ENCODE data around the gene ZSCAN1. TPM values are rescaled to one million over a fixed set of nuclear protein-coding genes. Genes with fewer than 3 reads are reported as not detected.
"Not testable (repeated sequence)": the region's sequence is repeated elsewhere in the genome, so short reads cannot be mapped to it uniquely, and the experiment has no call there.

ZSCAN1 gene, protein sequence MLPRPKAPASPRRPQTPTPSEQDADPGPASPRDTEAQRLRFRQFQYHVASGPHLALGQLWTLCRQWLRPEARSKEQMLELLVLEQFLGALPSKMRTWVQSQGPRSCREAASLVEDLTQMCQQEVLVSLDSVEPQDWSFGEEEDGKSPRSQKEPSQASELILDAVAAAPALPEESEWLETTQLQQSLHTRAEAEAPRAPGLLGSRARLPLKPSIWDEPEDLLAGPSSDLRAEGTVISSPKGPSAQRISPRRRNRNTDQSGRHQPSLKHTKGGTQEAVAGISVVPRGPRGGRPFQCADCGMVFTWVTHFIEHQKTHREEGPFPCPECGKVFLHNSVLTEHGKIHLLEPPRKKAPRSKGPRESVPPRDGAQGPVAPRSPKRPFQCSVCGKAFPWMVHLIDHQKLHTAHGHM
- total RNA-seq, result not detected
- long read RNA-seq, result 0 reads

DNA sequence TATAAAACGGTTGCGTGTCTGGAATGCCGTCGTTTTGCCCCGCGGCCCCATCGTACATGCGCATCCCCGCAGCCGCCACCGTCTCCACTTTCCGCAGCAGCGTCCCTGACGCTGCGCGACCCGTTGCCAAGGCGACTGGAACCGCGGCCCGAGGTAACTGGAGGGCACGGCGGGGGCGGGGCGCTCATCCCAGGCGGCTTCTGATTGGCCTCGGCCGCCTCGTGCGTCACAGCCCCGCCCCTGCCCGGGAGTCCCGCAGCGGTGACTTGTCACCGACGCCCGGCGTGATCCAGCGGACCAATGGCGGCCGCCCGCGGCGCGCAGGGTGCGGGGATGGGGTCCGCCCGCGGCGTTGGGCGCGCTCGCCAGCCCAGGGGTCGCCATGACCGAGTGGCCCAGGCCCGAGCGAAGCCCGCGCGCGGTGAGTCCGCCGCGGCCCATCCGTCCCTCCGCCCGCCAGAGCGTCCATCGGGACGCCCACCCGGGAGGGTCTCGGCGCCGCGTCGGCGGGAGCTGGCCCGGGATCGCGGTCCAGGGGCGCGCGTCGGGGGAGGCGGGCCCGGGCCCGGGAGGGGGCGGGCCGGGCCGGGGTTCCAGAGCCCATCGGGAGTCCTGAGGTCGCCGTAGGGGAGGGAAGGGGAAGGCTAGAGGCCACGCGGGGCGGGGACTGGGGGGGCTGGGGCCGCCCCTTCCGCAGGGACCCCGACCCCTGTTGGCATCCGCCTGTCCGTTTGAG lies at the start of gene ZSCAN1:
Gene ZSCAN1, plus strand, starts transcription at position 285 of the 736 bp plus-strand sequence. CDS start 3,812 bp downstream, outside the sequence.
- ATAC-seq (peak; percentile 27), DNase-seq (peak; percentile 56 to 80)
- intact Hi-C loops (cut with DNase I, micrococcal nuclease), result no loop called here

DNA sequence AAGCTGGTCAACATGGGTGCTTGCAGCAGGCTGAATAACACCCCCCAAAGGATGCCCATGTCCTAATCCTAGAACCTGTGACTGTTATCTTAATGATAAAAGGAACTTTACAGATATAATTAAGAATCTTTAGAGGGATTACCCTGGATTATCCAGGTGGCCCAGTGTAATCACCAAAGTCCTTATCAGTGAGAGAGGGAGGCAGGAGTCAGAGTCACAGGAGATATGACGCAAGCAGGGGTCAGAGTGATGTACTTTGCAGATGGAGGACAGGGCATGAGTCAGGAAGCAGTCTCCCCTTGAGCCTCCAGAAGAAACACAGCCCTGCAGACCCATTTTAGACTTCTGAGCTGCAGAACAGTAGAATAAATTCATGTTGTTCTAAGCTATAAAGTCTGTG lies 41.0 kb upstream of the ZSCAN1 start:
- ATAC-seq (no peak), DNase-seq (no peak)
- intact Hi-C loops (cut with DNase I, micrococcal nuclease), result no loop called here

DNA sequence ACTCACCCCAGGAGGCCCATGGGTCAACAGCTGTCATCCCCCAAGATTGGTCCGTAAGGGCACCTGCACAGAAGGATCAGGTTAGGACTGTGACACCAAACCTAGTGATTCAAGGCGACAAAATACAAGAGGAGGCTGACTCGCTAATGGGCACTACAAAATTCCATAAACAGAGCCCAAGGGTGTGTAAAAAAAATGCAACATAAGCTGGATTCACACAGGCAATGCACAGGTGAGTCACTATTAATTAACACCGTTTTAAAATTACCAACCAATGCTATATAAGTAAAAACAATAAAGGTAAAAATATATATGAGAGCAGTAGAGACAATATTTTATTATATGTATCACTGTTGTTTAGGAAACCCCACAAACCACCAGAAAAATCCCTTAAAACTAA lies 33.1 kb upstream of the ZSCAN1 start:
- no peak for ATAC-seq
- no peak for DNase-seq
- intact Hi-C loops (cut with DNase I, micrococcal nuclease), result no loop called here

DNA sequence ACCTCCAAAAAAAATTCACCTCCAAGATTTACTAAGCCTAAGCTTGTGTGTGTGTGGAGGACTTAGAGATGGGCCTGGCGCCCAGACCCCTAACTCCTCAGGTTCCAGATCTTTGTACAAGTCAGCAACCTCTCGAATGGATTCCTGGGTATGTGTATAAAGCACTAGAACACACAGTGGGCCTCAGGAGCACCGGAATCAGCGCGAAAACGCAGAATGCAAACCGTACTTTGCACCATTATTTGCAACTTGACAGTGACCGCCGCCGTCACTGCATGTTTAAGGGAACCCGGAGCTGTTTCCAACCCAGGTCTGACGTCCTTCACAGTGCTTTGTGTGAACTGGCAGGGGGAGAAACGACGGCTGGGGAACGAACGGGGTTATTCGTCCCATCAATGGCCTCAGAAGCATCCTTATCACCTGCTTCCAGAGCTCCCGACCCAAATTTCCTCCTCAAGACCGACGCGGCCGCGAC lies 31.9 kb upstream of the ZSCAN1 start:
- intact Hi-C loops (cut with DNase I, micrococcal nuclease), result no loop called here
- DNase-seq (no peak), ATAC-seq (peak; percentile 20)

DNA sequence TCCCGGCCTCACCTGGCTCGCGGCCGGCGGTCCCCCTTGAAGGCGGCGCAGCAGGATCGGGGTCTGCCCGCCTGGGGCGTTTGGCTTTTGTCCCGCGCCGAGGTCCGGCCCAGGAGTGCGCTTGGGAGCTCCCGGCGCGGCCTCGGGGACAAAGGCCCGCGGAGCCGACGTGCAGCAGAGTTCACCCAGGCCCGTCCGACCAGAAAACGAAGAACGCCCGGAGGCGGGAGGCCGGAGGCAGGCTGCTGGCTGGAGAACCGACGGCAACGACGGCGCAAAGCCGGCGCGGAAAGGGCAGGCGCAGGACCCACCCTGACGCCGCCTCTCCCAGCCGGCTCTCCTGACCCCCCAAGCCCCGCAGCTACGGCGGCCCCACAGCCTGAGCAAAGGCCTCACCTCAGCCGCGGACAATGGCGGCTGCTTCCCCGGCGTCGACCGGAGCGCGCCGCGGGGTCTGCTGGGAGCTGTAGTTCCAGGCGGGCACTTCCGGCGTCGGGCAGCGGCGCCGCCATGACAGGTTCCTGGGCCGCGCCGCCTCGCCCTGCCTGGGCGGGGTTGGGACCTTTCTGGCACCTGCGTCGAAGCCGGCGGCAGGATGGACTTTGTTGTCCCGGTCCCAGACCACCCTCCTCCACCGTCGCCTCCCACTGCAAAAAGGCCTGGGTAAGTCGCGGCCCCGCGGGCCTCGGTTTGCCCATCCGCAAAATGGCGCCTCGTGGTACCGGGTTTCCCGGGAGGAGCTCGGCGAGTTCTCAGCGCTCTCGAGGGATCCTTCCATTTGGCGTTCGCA lies 31.2 kb upstream of the ZSCAN1 start, which contains the start of gene ZNF606:
Gene ZNF606, minus strand, starts transcription at position 437 of the 790 bp plus-strand sequence. CDS start 1,501 bp downstream, outside the sequence.
- ATAC-seq (peak; percentile 99), DNase-seq (peak; percentile 88 to 92)
- intact Hi-C loops (cut with DNase I, micrococcal nuclease), result no loop called here

DNA sequence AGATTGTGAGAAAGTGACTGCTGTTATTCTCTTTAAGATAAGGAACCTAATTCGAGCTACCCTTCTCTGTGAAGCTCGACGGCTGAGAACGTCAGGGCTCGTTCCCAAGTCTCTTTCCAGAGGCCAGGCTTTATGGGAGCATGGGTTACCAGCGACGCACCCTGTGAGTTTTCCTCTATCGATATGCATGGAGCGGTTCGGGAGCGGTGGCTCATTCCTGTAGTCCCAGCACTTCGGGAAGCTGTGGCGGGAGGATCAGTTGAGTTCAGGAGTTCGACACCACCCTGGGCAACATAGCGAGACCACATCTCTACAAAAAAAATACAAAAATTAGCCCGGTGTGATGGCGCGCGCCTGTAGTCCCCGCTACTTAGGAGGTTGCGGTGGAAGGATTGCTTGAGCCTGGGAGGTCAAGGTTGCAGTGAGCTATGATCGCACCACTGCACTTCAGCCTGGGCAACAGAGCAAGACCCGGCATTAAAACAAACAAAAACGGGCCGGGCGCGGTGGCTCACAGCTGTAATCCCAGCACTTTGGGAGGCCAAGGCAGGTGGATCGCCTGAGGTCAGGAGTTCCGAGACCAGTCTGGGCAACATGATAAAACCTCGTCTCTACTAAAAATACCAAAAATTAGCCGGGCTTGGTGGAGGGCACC lies 30.5 kb upstream of the ZSCAN1 start:
- ATAC-seq (no peak), DNase-seq (no peak)
- intact Hi-C loops (cut with DNase I, micrococcal nuclease), result no loop called here

DNA sequence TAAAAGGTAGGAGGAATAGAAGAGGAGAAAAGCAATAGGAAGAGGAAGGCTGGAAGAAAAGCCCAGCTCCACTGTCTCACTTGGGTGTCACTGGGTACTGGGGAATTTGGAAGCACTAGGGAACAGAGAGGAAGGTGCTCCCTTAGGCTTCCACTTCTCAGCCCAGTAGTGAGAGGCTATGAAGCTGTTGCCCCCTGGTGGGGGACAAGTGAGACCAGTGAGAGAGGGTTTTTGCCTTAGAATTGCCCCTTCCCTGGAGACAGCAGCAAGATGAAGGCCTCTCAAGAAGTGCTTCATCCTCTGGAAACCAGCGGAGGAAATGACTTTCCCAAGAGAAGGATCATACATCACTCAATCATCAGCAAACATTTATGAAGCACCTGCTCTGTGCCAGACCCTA lies 26.5 kb upstream of the ZSCAN1 start:
- intact Hi-C loops (cut with DNase I, micrococcal nuclease), result no loop called here
- DNase-seq (no peak), ATAC-seq (no peak)

DNA sequence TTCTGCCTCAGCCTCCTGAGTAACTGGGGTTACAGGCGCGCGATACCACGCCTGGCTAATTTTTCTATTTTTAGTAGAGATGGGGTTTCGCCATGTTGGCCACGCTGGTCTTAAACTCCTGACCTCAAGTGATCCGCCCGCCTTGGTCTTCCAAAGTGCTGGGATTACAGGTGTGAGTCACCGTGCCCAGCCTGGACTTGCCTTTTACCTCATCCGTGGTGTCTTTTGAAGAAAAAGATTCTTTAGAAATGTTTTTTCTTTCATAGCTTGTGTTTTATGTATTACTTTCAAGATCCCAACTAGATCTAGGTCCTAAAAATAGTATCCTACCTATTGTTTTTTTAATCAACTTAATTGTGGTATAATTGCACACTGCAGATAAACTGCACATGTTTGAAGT lies 24.9 kb upstream of the ZSCAN1 start:
- ATAC-seq; DNase-seq; intact Hi-C loops (cut with DNase I, micrococcal nuclease): not testable (repeated sequence)

DNA sequence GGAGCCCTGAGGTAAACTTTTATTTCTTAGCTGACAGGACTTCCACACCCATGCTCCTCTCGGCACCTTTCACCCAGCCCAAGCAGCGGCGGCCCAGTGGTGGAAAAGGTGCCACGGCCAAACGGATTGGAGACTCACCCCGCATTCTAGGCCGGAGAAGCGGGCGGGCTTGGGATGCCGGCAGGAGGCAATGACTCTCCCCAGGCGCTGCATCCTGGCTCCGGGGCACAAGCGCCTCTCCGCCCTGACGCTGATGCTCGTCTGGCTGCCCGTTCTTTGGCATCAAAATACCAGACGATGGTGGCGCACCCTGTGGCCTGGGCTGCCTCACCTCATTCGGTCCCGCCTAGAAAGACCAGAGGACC lies 24.5 kb upstream of the ZSCAN1 start:
- no peak for ATAC-seq
- intact Hi-C loops (cut with DNase I, micrococcal nuclease), result no loop called here
- no peak for DNase-seq

DNA sequence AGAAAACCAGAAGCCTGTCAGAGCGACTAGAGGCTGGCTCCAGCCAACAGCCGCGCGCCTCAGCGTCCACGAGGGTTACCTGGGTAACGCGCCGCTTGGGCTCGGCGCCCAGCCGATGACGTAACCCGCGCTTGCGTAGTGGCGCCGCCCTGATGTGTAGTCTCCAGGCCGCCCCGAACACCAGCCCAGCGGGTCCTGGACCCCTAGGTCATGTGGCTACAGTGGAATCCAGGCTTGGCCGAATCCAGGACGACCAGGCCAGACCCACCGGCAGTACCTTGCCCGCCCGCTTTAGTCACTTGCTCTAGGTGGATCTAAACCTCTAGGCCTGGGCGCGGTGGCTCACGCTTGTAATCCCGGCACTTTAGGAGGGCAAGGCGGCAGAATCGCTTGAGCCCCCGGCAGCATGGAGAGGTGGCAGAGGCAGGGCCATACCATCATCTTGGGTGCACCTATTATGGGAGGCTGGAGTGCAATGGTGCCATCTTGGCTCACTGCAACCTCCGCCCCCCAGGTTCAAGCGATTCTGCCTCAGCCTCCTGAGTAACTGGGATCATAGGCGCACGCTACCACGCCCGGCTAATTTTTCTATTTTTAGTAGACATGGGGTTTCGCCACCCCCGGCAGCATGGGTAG lies 24.0 kb upstream of the ZSCAN1 start:
- ATAC-seq, result peak; percentile 97
- DNase-seq, result peak; percentile 70 to 79
- intact Hi-C loops (cut with DNase I, micrococcal nuclease), result no loop called here

DNA sequence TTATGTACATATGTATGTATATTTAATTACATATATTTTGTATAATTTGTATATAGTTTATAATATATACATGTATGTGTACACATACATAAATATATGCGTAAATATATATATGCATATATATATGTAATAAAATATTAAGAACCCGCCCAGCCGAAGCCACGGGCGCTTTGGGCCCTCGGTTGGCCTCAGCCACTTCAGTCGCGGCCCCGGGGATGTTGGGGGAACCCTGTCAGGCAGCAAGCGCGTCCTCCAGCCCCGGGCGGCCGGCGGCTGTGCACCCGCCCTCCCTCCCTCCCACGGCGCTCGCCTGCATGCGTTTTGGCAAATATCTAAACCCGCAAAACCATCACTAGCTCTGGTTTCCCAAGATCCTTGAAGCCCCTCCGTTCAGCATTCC lies 23.3 kb upstream of the ZSCAN1 start:
- no peak for DNase-seq
- no peak for ATAC-seq
- intact Hi-C loops (cut with DNase I, micrococcal nuclease), result no loop called here

DNA sequence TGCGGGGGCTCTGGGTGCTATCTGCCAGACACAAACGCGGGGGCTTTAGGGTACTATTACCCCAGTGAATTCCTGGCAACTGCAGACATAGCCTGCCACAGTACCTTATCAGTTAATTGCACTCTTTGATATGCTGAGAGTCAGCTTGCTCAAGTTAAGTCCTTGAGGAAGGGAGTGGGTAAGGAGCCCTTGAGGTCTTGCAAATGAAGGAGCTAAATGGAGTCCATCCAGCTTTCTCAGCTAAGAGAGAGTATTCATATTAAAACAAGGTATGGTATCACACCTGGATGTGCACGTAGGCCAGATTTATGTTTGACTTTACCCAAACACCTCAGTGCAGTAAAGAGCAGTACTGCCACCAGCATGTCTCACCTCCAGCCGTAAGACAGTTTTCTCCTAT lies 19.7 kb upstream of the ZSCAN1 start:
- no peak for ATAC-seq
- intact Hi-C loops (cut with DNase I, micrococcal nuclease), result no loop called here
- DNase-seq, result no peak

DNA sequence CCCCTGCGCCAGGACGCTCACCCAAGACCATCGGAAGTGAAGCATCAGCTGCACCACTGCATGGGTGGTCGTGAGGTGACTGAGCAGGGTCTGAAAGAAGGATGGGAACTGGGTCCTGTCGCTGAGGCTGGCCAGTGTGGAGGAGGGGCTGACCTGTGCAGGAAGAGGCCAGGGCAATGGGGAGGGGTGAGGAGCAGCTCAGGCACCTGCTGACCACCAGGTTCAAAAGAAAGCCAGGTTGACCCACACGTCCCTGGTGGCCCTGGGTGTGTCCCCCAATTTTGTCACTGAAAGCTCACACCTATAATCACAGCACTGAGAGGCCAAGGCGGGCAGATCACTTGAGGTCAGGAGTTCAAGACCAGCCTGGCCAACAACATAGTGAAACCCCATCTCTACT lies 13.7 kb upstream of the ZSCAN1 start:
- ATAC-seq, result no peak
- DNase-seq, result no peak
- intact Hi-C loops (cut with DNase I, micrococcal nuclease), result loop anchor here in 1 of 2 donors (5.0 kb wide), 1 partner anchor 137 kb away; no protein-coding TSS in a partner anchor

DNA sequence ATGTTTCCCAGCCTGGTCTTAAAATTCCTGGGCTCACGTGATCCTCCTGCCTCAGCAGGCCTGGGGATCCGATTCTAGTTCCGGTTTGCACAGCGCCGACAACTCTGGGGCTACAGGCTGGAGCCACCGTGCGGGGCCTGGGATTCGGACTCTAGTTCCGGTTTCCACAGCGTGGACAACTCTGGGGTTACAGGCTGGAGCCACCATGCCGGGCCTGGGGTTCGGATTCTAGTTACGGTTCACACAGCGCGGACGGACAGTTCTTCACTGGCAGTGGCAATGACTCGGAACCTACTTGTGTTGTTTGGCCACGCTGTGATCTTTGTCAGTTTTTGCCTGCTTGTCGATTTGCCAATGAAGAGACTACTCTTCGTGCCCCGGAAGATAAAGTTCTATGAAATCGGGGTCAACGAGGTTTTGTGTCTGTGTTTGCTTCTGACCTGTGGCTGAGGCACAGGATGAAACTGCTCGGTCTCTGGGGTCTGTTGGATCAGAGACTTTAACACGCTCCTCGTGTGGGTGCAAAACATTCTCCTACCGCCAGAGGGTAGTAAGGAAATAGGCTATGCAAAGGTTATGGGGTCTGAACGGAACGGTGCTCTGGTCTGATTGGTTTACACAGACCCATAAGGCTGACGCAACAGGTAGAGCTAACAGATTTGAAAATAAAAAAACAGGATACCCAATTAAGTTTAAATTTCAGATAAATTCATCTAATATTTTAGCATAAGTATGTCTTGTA lies 12.1 kb upstream of the ZSCAN1 start:
- DNase-seq, result peak; percentile 16 to 42
- ATAC-seq, result no peak
- intact Hi-C loops (cut with DNase I, micrococcal nuclease), result loop anchor here in 1 of 2 donors (5.0 kb wide), 1 partner anchor 136 kb away; no protein-coding TSS in a partner anchor

DNA sequence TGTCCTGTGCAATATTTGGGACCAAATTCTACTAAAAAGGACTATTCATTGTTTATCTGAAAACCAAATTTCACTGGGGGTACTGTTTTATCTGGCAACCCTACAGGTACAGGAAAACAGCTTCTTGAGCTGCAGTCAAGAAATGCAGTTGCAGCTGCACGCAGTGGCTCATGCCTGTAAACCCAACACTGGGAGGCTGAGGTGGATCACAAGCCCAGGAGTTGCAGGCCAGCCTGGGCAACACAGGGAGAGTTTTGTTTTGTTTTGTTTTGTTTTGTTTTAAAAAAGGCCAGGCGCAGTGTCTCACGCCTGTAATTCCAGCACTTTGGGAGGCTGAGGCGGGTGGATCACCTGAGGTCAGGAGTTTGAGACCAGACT lies 11.6 kb upstream of the ZSCAN1 start:
- no peak for ATAC-seq
- intact Hi-C loops (cut with DNase I, micrococcal nuclease), result loop anchor here in 1 of 2 donors (5.0 kb wide), 1 partner anchor 135 kb away; no protein-coding TSS in a partner anchor
- no peak for DNase-seq

DNA sequence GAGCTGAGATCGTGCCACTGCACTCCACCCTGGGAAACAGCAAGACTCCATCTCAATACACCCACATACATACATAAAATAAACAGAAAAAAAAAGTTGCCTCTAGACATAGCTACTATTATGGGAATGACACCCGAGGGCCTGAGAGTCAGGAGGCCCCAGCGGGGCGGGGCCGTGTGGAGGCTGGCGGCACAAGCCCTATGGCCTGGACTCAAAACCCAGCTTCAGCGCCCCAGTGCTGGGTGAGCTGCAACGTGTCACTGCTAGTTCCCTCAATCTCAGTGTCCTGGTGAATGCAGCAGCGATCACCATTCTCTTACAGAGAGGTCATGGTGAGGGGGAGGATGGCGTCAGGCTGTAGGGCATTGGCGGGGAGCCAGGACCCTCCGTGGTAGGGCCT lies 9.2 kb upstream of the ZSCAN1 start:
- intact Hi-C loops (cut with DNase I, micrococcal nuclease), result loop anchor here in 1 of 2 donors (5.0 kb wide), 1 partner anchor 133 kb away; no protein-coding TSS in a partner anchor
- no peak for ATAC-seq

DNA sequence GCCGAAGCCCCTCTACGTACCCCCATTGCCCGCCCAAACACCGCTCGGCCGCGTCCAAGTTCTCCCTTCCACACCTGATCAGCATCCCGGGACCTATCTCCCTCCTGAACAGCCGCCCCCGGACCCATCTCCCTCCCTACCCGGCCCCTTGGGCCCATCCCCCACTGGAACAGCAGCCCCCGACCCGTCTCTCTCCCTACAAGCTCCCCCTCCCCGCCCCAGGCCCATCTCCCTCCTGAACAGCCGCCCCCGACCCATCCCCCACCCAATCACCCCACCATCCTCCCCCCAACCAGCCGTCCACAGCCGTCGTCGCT lies 610 bp downstream of the ZSCAN1 start:
- intact Hi-C loops (cut with DNase I, micrococcal nuclease), result no loop called here
- no peak for DNase-seq

More for the DNA sequence above, 9.2 kb upstream of the ZSCAN1 start:
- no peak for DNase-seq

DNA sequence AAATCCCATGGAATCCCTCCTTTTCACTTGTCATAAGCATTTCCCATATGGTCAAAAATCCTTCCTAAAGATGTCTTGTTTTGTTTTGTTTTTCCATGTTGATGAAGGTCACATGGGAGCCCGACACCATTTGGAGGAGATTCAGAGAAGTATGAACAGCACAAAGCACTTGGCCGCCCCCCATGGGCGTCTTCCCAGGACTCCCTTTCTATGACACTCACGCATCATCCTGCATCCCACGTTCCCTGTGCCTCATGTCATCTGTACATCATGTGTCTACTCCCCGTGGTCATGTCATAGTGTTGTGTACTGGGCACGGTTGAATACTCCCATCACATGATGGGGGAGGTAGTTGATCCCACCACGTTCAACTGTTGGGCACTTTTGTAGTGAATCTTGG lies 2.0 kb downstream of the ZSCAN1 start:
- ATAC-seq (no peak), DNase-seq (no peak)
- intact Hi-C loops (cut with DNase I, micrococcal nuclease), result no loop called here

More for the DNA sequence above, 610 bp downstream of the ZSCAN1 start:
- ATAC-seq, result no peak

Data from left colon (tissue), 2 donors.